ENCODE measurements around the gene EMX2. TPM values are rescaled to one million over a fixed set of nuclear protein-coding genes. Genes with fewer than 3 reads are reported as not detected.

The EMX2 gene
- total RNA-seq, 1 donor from 2014 or later = 3.0 TPM

DNA sequence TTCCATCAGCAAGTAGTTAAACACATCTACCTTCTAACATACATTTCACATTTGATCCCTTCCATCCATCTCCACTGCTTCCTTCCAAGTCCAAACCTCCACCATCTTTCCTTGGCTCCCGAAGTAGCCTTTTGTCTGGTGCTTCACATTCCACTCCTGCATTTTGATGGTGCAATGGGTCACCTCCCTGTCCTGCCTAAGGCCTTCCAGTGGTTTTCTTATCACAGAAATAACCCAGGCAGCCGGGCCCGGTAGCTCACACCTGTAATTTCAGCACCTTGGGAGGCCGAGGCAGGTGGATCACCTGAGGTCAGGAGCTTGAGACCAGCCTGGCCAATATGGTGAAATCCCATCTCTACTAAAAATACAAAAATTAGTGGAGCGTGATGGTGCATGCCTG is 44.5 kb downstream of the EMX2 start:
- TF ChIP-seq, protein P1, sequence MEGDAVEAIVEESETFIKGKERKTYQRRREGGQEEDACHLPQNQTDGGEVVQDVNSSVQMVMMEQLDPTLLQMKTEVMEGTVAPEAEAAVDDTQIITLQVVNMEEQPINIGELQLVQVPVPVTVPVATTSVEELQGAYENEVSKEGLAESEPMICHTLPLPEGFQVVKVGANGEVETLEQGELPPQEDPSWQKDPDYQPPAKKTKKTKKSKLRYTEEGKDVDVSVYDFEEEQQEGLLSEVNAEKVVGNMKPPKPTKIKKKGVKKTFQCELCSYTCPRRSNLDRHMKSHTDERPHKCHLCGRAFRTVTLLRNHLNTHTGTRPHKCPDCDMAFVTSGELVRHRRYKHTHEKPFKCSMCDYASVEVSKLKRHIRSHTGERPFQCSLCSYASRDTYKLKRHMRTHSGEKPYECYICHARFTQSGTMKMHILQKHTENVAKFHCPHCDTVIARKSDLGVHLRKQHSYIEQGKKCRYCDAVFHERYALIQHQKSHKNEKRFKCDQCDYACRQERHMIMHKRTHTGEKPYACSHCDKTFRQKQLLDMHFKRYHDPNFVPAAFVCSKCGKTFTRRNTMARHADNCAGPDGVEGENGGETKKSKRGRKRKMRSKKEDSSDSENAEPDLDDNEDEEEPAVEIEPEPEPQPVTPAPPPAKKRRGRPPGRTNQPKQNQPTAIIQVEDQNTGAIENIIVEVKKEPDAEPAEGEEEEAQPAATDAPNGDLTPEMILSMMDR (IDR thresholded peaks at IDR 0.05) = no peak
- Mint-ChIP-seq H3K4me1 (ENCODE audit: unreplicated experiment) (no peaks in the 10 kb centered on the region), H3K4me3 (ENCODE audit: unreplicated experiment) (no peak overlapping the region), H3K27me3 (ENCODE audit: unreplicated experiment) (peaks cover 4% of the 10 kb centered on the region), H3K9me3 (ENCODE audit: unreplicated experiment) (no peaks in the 10 kb centered on the region), H3K27ac (ENCODE audit: unreplicated experiment) (no peak overlapping the region), H3K36me3 (ENCODE audit: unreplicated experiment) (no peaks in the 10 kb centered on the region)
- no peak for DNase-seq (ENCODE audit: extremely low spot score, unreplicated experiment)

DNA sequence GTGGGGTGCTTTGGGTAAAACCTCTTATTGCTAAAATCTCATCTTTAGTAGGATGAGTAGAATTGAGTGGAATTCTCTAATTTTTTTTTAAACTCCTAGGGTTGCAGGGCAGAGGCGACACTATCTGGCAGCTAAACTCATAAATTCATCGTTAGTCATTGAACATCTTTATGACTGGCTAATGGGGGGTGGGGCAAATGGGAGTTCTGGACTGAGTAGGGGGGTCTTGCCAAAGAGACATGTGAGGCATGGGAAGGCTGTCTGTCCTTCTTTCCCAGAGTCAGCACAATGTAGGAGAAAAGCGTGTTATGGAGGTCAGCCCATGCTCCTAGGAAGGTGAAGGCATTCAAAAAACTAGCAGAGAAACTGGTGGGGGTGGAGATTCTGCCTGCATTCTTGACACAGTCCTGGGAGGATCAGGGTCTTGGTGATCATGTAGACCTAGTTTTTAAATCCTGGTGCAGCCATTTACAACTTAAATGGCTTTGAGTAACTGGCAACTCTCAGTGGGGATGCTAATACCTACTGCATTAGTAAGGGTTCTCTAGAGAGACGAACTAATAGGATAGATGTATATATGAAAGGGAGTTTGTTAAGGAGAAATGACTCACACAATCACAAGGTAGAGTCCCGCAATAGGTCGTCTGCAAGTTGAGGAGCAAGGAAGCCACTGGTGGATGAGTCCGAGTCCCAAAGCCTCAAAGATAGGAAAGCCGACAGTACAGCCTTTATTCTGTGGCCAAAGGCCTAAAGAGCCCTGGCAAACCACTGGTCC is 47.7 kb downstream of the EMX2 start:
- TF ChIP-seq, protein P1 (IDR thresholded peaks at IDR 0.05) = no peak
- H3K36me3 Mint-ChIP-seq (ENCODE audit: unreplicated experiment) = no peaks in the 10 kb centered on the region
- H3K4me3 Mint-ChIP-seq (ENCODE audit: unreplicated experiment) = no peak overlapping the region
- H3K27me3 Mint-ChIP-seq (ENCODE audit: unreplicated experiment) = peaks cover 6% of the 10 kb centered on the region
- H3K27ac Mint-ChIP-seq (ENCODE audit: unreplicated experiment) = no peak overlapping the region
- peaks cover 5% of the 10 kb centered on the region for H3K9me3 Mint-ChIP-seq (ENCODE audit: unreplicated experiment)
- no peak for DNase-seq (ENCODE audit: extremely low spot score, unreplicated experiment)
- H3K4me1 Mint-ChIP-seq (ENCODE audit: unreplicated experiment) = no peaks in the 10 kb centered on the region

DNA sequence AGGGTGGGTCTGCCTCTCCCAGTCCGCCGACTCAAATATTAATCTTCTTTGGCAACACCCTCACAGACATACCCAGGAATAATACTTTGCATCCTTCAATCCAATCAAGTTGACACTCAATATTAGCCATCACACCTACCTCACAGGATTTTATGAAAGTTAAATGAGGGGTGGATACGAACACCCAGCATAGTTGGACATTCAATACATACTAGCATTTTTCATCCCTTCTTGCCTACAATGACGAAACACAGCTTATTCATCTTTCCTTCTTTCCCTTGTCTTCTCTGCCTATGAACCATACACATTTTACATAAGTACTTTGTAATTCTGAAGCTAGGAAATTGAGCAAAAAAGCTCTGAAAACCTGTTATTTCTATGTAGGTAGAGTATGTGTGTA is 48.5 kb downstream of the EMX2 start:
- Mint-ChIP-seq H3K27me3 (ENCODE audit: unreplicated experiment) (peaks cover 6% of the 10 kb centered on the region), H3K36me3 (ENCODE audit: unreplicated experiment) (no peaks in the 10 kb centered on the region), H3K27ac (ENCODE audit: unreplicated experiment) (no peak overlapping the region), H3K4me1 (ENCODE audit: unreplicated experiment) (no peaks in the 10 kb centered on the region), H3K4me3 (ENCODE audit: unreplicated experiment) (no peak overlapping the region), H3K9me3 (ENCODE audit: unreplicated experiment) (peaks cover 5% of the 10 kb centered on the region)
- no peak for DNase-seq (ENCODE audit: extremely low spot score, unreplicated experiment)
- TF ChIP-seq, protein P1 (IDR thresholded peaks at IDR 0.05) = no peak

DNA sequence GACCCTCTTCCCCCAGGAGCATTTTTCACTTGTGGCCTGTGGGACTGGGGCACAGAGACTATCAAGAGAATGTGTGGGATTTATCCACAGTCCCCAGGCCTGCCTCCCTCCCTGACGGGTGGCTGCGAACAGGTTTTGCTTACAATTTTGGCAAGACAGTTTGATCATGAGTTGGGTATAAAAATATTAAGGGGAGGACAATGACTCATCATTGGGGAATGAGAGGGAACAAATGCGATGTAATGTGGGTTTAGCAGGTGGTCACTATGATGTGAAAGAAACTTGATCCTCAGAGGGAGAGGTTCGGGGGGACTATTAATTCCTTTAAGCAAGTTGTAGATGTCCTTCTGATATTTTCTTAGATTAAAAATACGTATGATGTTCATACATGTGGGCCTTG is 52.2 kb downstream of the EMX2 start:
- no peaks in the 10 kb centered on the region for H3K36me3 Mint-ChIP-seq (ENCODE audit: unreplicated experiment)
- no peak for DNase-seq (ENCODE audit: extremely low spot score, unreplicated experiment)
- H3K27ac Mint-ChIP-seq (ENCODE audit: unreplicated experiment) = no peak overlapping the region
- H3K27me3 Mint-ChIP-seq (ENCODE audit: unreplicated experiment) = peaks cover 6% of the 10 kb centered on the region
- peaks cover 5% of the 10 kb centered on the region for H3K9me3 Mint-ChIP-seq (ENCODE audit: unreplicated experiment)
- no peaks in the 10 kb centered on the region for H3K4me1 Mint-ChIP-seq (ENCODE audit: unreplicated experiment)
- no peak overlapping the region for H3K4me3 Mint-ChIP-seq (ENCODE audit: unreplicated experiment)
- TF ChIP-seq, protein P1 (IDR thresholded peaks at IDR 0.05) = no peak

DNA sequence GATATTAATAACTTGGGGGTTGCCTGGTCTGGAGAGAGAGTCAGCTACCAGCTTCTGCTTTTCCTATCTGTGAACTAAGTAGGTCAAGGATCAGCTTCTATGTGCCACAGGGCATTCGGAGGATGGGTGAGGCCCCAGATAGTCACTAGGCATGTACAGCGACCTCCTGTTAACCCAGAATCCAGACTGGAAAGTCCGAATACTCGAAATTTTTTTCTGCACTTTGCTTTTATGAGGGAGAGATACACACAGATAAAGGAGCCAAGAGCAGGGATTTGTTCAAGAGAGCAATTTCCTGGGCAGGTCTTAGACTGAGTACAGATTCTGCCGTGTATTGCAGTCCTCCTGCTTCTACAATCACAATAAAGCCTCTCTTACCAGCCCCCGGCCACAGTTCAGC is 54.2 kb downstream of the EMX2 start:
- TF ChIP-seq, protein P1 (IDR thresholded peaks at IDR 0.05) = no peak
- no peak overlapping the region for H3K4me3 Mint-ChIP-seq (ENCODE audit: unreplicated experiment)
- DNase-seq (ENCODE audit: extremely low spot score, unreplicated experiment) = no peak
- H3K36me3 Mint-ChIP-seq (ENCODE audit: unreplicated experiment) = no peaks in the 10 kb centered on the region
- H3K9me3 Mint-ChIP-seq (ENCODE audit: unreplicated experiment) = peaks cover 5% of the 10 kb centered on the region
- H3K27me3 Mint-ChIP-seq (ENCODE audit: unreplicated experiment) = peaks cover 5% of the 10 kb centered on the region
- H3K4me1 Mint-ChIP-seq (ENCODE audit: unreplicated experiment) = no peaks in the 10 kb centered on the region
- no peak overlapping the region for H3K27ac Mint-ChIP-seq (ENCODE audit: unreplicated experiment)
